Mucosa of rectum (tissue), 2 donors: Measurements from ENCODE around the gene TCERG1L.

Experiments
- H3K27ac ChIP-seq, 2 donors: one replicate each; pipeline ENCODE4 v1.7.0; 2013; ENCODE audit warnings: inconsistent platforms in 2 of 2, low read depth in 2 of 2, low read length in 2 of 2
- H3K27me3 ChIP-seq, 2 donors: one replicate each; pipeline ENCODE4 v1.7.0; 2013; ENCODE audit warnings: low read length in 2 of 2; ENCODE audit not compliant: control insufficient read depth in 2 of 2, insufficient read depth in 2 of 2
- H3K36me3 ChIP-seq, 2 donors: one replicate each; pipeline ENCODE4 v1.7.0; 2013; ENCODE audit warnings: low read length in 2 of 2; ENCODE audit not compliant: control insufficient read depth in 2 of 2, insufficient read depth in 2 of 2
- H3K4me1 ChIP-seq, 2 donors: one replicate each; pipeline ENCODE4 v1.7.0; 2013; ENCODE audit warnings: low read length in 2 of 2, mild to moderate bottlenecking in 1 of 2; ENCODE audit not compliant: control insufficient read depth in 2 of 2, insufficient read depth in 2 of 2
- H3K4me3 ChIP-seq, 2 donors: one replicate each; pipeline ENCODE4 v1.7.0; 2013; ENCODE audit warnings: low read length in 2 of 2
- H3K9ac ChIP-seq, 2 donors: one replicate each; pipeline ENCODE4 v1.7.0; 2013; ENCODE audit warnings: low read length in 2 of 2, low read depth in 1 of 2, mild to moderate bottlenecking in 1 of 2
- H3K9me3 ChIP-seq, 2 donors: one replicate each; pipeline ENCODE4 v1.7.0; 2013; ENCODE audit warnings: low read length in 2 of 2; ENCODE audit not compliant: control insufficient read depth in 2 of 2
- donor health status: healthy.
- donor health status: Normal muscosa, but diverticular disease.

TCERG1L gene

DNA sequence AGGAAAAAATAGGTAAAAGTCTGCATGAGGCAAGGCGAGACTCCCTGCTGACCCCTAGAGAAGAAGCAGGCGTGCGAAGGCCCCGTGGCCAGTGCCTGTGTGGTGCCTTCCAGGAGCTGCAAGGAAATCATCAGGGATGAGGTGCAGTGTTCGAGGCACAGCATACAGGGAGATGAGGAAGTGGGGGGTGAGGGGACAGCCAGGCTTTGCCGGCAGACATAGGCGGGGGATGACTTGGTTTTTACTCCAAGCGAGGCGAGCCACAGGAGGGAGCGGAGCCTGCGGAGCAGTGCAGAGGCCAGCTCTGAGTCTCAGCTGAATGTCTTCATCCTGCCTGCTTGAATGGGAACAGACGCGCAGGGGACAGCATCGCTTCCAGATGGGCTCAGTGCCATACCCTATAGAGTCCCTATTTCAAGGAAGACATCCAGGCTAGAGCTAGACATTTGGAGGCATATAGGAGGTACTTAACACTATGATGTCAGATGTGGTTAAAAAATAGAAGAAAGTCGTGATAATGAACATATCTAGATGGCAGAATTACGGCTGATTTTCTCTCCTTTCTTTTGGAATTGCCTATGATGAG lies 49.5 kb downstream of the TCERG1L start:
- H3K27me3 ChIP-seq: no peaks in the 10 kb centered on the region
- H3K4me1 ChIP-seq: no peaks in the 10 kb centered on the region
- no peaks in the 10 kb centered on the region for H3K36me3 ChIP-seq
- H3K9me3 ChIP-seq: peaks cover 0 to 4% of the 10 kb centered on the region in 2 donors
- H3K9ac ChIP-seq: no peak overlapping the region
- no peak overlapping the region for H3K27ac ChIP-seq
- no peak overlapping the region for H3K4me3 ChIP-seq

DNA sequence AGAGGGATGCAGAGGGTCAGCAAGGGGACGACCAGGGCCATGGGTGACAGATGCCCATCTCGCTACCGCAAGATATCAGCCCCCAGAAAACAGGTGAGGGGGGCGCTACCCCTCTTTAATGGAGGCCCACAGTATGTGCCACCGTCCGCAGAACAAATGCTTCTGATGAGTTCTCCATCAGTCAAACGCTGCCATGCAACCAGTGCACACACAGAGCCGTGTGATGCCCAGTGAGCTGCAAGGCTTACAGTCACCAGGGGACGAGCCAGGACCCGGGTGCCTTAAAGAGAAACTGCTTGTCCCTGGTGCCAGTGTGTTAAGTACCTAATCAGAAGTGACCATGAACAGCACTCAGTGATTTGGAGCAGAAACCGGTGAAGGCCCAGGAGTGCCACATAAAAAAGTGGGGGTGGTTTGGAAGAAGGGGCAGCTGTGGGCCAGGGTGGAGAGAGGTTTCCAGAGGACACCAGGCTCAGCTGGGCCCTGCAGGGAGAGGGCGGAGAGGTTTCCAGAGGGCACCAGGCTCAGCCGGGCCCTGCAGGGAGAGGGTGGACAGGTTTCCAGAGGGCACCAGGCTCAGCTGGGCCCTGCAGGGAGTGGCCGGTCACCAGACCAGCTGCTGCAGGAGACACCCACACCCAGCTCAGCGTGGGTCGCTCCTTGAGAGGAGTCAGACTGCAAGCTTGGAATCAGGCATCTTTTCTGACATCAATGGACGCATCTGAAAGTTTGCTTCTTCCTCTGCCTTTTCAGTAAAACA lies 50.9 kb downstream of the TCERG1L start:
- Histone ChIP-seq H3K9me3 (peaks cover 0 to 4% of the 10 kb centered on the region in 2 donors), H3K9ac (no peak overlapping the region), H3K27ac (no peak overlapping the region)

DNA sequence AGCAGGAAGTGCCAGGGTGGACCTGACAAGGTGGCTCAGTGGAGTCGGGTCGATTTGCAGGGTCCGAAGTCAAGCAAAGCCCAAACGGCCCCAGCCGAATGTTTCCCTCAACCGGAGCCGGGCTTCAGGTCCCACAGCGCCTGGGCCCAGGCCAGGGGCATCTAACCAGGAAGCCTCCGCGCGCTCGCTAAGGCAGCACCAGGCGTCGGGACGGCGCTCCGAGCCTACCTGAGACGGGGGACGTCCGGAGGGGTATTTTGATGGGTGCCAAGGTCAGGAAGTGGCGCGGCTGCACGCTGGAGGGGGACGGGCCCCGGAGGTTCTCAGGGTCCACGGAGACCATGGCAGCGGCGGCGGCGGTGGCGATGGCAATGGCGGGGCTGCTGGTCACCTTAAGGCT lies 51.5 kb downstream of the TCERG1L start:
- Histone ChIP-seq H3K27me3 (no peaks in the 10 kb centered on the region), H3K9me3 (peaks cover 0 to 4% of the 10 kb centered on the region in 2 donors), H3K9ac (no peak overlapping the region), H3K4me1 (no peaks in the 10 kb centered on the region), H3K36me3 (no peaks in the 10 kb centered on the region), H3K4me3 (no peak overlapping the region), H3K27ac (no peak overlapping the region)

More for the DNA sequence above, 50.9 kb downstream of the TCERG1L start:
- H3K36me3 ChIP-seq: no peaks in the 10 kb centered on the region
- H3K4me3 ChIP-seq: no peak overlapping the region
- no peaks in the 10 kb centered on the region for H3K27me3 ChIP-seq
- H3K4me1 ChIP-seq: no peaks in the 10 kb centered on the region

DNA sequence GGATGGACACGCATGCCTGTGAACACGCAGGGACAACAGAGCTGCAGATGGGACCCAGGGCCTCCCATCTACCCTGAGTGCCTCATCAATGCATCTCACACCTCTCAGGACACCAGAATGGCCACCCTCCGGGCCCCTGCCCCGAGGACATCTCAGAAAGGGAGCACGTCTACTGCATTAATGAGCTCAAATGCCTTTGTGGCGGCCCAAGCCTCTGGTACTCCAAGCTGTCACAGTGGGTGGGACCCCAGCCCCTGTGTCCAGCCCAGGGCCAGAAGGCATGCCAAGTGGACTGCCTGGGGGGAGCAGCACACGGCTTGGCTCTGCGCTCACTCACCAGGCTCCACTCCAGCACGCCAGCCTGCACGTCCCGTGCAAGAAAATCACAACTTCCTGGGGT lies 52.0 kb downstream of the TCERG1L start:
- H3K4me3 ChIP-seq: no peak overlapping the region
- peaks cover 0 to 4% of the 10 kb centered on the region in 2 donors for H3K9me3 ChIP-seq
- no peak overlapping the region for H3K27ac ChIP-seq
- H3K27me3 ChIP-seq: no peaks in the 10 kb centered on the region
- no peak overlapping the region for H3K9ac ChIP-seq
- H3K4me1 ChIP-seq: no peaks in the 10 kb centered on the region
- H3K36me3 ChIP-seq: no peaks in the 10 kb centered on the region

DNA sequence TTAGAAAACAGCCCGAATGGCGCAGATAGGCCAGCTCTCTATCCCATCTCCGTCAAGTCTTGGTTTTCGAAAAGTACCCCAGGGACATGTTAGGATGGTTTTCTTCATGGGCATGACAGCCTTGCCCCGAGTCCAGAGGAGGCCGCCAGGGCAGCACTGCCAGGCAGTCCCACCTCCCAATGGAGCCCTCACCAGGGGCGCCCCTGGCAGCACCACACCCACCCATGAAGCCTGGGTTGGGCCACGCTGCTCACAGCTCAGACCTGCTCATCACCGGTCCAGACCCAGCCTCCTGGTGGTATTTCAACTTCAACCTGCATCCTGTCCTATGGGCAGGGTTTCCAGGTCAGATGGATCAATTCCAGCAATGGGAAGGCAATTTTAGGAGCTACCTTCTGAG lies 53.3 kb downstream of the TCERG1L start:
- Histone ChIP-seq H3K9me3 (peaks cover 0 to 4% of the 10 kb centered on the region in 2 donors), H3K9ac (no peak overlapping the region), H3K27me3 (no peaks in the 10 kb centered on the region), H3K36me3 (no peaks in the 10 kb centered on the region), H3K4me1 (no peaks in the 10 kb centered on the region), H3K27ac (no peak overlapping the region), H3K4me3 (no peak overlapping the region)

DNA sequence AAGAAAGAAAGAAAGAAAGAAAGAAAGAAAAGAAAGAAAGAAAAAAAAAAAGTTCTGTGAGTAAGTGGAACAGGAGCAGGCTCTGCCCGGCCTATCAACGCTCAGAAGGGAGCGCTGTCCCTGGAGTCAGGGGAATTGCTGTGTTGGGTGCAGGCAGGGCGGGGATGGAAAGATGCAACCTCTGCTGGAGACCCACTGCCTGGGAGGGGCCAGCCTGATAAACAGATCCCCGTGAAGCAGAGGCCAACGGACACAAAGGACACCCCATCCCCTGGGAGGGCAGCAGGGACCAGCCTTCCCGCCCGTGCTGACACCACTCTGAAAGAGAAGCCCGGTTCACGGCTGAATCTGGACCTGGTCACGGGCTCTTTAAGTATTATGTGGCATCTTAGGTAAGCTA lies 54.5 kb downstream of the TCERG1L start:
- Histone ChIP-seq H3K27me3 (no peaks in the 10 kb centered on the region), H3K27ac (no peak overlapping the region), H3K9me3 (peaks cover 0 to 4% of the 10 kb centered on the region in 2 donors), H3K36me3 (no peaks in the 10 kb centered on the region), H3K9ac (no peak overlapping the region), H3K4me3 (no peak overlapping the region), H3K4me1 (no peaks in the 10 kb centered on the region)

- no peak overlapping the region for H3K27ac ChIP-seq
- H3K36me3 ChIP-seq: no peaks in the 10 kb centered on the region
- no peak overlapping the region for H3K4me3 ChIP-seq
- H3K9ac ChIP-seq: no peak overlapping the region
- H3K27me3 ChIP-seq: no peaks in the 10 kb centered on the region
- H3K9me3 ChIP-seq: peaks cover 0 to 4% of the 10 kb centered on the region in 2 donors
- H3K4me1 ChIP-seq: no peaks in the 10 kb centered on the region
These were observed 56.7 kb downstream of the TCERG1L start for GRCh38 chr10:131254859-131255252.

DNA sequence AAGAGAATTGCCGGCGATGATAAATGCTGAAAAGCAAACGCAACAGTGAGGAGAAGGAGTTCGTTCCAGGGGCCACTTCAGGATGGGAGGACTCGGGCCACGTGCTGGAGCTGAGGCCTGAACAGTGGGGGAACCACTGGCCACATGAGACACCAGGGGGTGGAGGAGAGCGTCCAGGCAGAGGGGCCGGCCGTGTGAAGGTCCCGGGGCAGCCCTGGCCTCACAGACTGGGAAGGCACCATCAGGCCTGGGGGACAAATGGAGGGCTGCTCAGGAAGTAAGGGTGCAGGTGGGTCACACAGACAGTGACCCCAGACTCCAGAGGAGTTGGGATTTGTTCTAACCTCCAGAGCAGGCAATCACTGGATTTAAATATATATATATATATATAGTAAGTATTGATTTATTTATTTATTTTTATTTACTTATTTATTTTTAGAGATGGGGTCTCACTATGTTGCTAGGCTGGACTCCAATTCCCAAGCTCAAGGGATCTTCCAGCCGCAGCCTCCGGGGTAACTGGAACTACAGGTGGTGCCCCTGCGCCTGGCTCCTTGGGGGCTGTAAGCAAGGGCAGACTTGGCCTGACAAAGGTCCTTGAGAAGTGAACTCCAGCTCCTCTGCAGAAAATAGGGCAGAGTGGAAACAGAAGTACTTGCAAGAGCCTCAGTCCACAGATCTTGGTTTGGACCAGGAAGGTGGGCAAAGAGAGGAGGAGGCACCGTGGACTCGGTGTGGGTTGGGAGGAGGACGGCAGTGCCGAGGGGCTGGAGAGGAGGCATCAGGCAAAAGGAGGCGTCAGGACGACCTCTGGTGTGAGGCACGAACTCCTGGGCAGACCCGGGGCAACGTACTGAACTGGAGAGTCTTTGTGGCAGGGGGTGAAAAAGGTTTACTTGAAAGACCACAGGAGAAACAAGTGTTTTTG lies 57.3 kb downstream of the TCERG1L start:
- no peak overlapping the region for H3K9ac ChIP-seq
- no peaks in the 10 kb centered on the region for H3K36me3 ChIP-seq
- H3K4me1 ChIP-seq: no peaks in the 10 kb centered on the region
- H3K27ac ChIP-seq: no peak overlapping the region
- H3K4me3 ChIP-seq: no peak overlapping the region
- peaks cover 0 to 4% of the 10 kb centered on the region in 2 donors for H3K9me3 ChIP-seq
- H3K27me3 ChIP-seq: no peaks in the 10 kb centered on the region

- Histone ChIP-seq H3K27ac (no peak overlapping the region), H3K4me3 (no peak overlapping the region), H3K9me3 (no peaks in the 10 kb centered on the region), H3K9ac (no peak overlapping the region), H3K27me3 (no peaks in the 10 kb centered on the region), H3K36me3 (no peaks in the 10 kb centered on the region), H3K4me1 (no peaks in the 10 kb centered on the region)
These were observed 58.8 kb downstream of the TCERG1L start for GRCh38 chr10:131252567-131253276.
